Measurements from ENCODE around the gene TMEM255A.

DNA sequence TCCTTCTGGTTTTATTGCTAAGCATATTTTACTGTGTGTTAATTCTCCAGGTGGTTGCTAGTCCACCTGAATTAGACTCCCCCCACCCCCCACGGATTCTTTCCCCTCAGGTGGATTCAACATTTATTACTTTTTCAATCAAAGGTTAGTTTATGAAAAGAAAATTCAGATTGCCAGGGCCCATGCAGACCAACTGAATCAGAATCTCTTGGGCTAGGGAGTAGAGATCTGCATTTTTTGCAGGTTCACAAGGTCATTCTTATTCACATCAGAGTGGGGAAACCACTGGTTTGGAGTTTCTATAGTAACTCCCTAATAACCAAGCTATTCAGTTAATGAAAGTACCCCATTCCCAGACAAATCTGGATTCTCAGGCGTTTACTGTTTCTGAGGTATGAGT is 9.8 kb downstream of the TMEM255A start:
- no peak for TF ChIP-seq POLR2A (IDR thresholded peaks at IDR 0.05; ENCODE audit: extremely low read depth, insufficient read length)
- TF ChIP-seq, protein P1, sequence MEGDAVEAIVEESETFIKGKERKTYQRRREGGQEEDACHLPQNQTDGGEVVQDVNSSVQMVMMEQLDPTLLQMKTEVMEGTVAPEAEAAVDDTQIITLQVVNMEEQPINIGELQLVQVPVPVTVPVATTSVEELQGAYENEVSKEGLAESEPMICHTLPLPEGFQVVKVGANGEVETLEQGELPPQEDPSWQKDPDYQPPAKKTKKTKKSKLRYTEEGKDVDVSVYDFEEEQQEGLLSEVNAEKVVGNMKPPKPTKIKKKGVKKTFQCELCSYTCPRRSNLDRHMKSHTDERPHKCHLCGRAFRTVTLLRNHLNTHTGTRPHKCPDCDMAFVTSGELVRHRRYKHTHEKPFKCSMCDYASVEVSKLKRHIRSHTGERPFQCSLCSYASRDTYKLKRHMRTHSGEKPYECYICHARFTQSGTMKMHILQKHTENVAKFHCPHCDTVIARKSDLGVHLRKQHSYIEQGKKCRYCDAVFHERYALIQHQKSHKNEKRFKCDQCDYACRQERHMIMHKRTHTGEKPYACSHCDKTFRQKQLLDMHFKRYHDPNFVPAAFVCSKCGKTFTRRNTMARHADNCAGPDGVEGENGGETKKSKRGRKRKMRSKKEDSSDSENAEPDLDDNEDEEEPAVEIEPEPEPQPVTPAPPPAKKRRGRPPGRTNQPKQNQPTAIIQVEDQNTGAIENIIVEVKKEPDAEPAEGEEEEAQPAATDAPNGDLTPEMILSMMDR (IDR thresholded peaks at IDR 0.05; ENCODE audit: low read depth, low read length): no peak

All from NB4 (cell line).